Thyroid gland (tissue), 4 donors: ENCODE data around the gene GDF11. TPM values are rescaled to one million over a fixed set of nuclear protein-coding genes. Genes with fewer than 3 reads are reported as not detected.

ENCODE experiments used
- DNase-seq, 2 donors: peaks; one replicate each; pipeline ENCODE4 v3.0.0-alpha.2; 2019
- H3K27ac ChIP-seq, 3 donors: fragments of 200-600 bp; sonication (generic); 1 replicate in 2 of 3; 2 replicates in 1 of 3; pipeline ENCODE4 v1.5.1; 2016 to 2019; ENCODE audit warnings: mild to moderate bottlenecking in 1 of 3, moderate library complexity in 1 of 3
- H3K27me3 ChIP-seq: fragments of 200-600 bp; sonication (generic); one replicate; pipeline ENCODE4 v1.5.1; 2019
- H3K36me3 ChIP-seq, 2 donors: fragments of 200-600 bp; sonication (generic); one replicate each; pipeline ENCODE4 v1.5.1; 2016 to 2019
- H3K4me1 ChIP-seq, 2 donors: fragments of 200-600 bp; sonication (generic); one replicate each; pipeline ENCODE4 v1.5.1; 2017 to 2019
- H3K4me3 ChIP-seq, 3 donors: fragments of 200-600 bp; sonication (generic); replicated peaks in 1 of 3; 1 replicate in 2 of 3; 2 replicates in 1 of 3; pipeline ENCODE4 v1.5.1; 2016; ENCODE audit warnings: mild to moderate bottlenecking in 1 of 3
- H3K9me3 ChIP-seq: fragments of 200-600 bp; sonication (generic); one replicate; pipeline ENCODE4 v1.5.1; 2017
- POLR2A ChIP-seq, 2 donors: fragments of 450-650 bp; IDR thresholded peaks; one replicate each; pipeline ENCODE4 v1.6.1; 2017; ENCODE audit warnings: antibody characterized with exemption in 2 of 2, mild to moderate bottlenecking in 2 of 2, moderate library complexity in 1 of 2
- WGBS, 2 donors: methylation state at CpG; one replicate each; pipeline ENCODE4 v1.1.5; 2017; 5-methylcytosine and 5-hydroxymethylcytosine counted together
- intact Hi-C: fragments of 100-400 bp; cut with DNase I; formaldehyde crosslinking; loops from one replicate; pipeline ENCODE4 v1.15.1; 2023
- total RNA-seq, 4 donors: library from RNA; depleted of rRNA; stranded (reverse); fragments of >200 nt; gene quantifications; one replicate each; pipeline ENCODE4 v1.2.3, GENCODE V29; 2016
- TF ChIP-seq, protein P1 (sequence below), 6 experiments: fragments of 200-600 bp in 3 of 6; fragments of 450-650 bp in 3 of 6; sonication (generic) in 3 of 6; IDR thresholded peaks; one replicate each; pipeline ENCODE4 v1.5.1; 2016 to 2019; ENCODE audit warnings: antibody characterized with exemption in 6 of 6, mild to moderate bottlenecking in 2 of 6, inconsistent platforms in 1 of 6, moderate library complexity in 1 of 6

GDF11 gene
- total RNA-seq, 4 donors from 2014 or later, result 4.8 to 7.5 (median 6.7) TPM

DNA sequence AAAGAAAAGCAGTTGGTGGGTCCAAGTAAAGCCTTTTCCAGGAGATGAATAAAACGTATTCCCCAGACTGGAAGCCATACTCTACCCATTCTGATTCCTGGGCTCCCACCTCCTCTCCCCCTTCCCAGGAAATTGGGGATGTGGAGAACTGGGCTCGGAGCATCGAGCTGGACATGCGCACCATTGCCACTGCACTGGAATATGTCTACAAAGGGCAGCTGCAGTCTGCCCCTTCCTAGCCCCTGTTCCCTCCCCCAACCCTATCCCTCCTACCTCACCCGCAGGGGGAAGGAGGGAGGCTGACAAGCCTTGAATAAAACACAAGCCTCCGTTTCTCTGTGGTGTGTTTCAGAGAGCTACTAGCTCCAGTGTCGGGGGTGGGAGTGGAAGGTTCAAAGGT is 23.6 kb upstream of the GDF11 start:
- TF ChIP-seq POLR2A (IDR thresholded peaks at IDR 0.05), result no peak
- TF ChIP-seq, protein P1, sequence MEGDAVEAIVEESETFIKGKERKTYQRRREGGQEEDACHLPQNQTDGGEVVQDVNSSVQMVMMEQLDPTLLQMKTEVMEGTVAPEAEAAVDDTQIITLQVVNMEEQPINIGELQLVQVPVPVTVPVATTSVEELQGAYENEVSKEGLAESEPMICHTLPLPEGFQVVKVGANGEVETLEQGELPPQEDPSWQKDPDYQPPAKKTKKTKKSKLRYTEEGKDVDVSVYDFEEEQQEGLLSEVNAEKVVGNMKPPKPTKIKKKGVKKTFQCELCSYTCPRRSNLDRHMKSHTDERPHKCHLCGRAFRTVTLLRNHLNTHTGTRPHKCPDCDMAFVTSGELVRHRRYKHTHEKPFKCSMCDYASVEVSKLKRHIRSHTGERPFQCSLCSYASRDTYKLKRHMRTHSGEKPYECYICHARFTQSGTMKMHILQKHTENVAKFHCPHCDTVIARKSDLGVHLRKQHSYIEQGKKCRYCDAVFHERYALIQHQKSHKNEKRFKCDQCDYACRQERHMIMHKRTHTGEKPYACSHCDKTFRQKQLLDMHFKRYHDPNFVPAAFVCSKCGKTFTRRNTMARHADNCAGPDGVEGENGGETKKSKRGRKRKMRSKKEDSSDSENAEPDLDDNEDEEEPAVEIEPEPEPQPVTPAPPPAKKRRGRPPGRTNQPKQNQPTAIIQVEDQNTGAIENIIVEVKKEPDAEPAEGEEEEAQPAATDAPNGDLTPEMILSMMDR (IDR thresholded peaks at IDR 0.05), result no peak
- 81 to 91% methylated on average over 6 to 7 of the region's 7 CpGs for WGBS, 2 donors
- intact Hi-C loops, result no loop called here
- peak overlapping the region in 2 of 3 donors; percentile 11 to 41 for H3K27ac ChIP-seq
- H3K4me3 ChIP-seq, result no peak overlapping the region
- H3K36me3 ChIP-seq, result peaks cover 4% of the 10 kb centered on the region in 2 donors
- H3K27me3 ChIP-seq, result no peaks in the 10 kb centered on the region
- peaks cover 36 to 57% of the 10 kb centered on the region in 2 donors for H3K4me1 ChIP-seq
- no peak for DNase-seq
- H3K9me3 ChIP-seq, result no peaks in the 10 kb centered on the region

DNA sequence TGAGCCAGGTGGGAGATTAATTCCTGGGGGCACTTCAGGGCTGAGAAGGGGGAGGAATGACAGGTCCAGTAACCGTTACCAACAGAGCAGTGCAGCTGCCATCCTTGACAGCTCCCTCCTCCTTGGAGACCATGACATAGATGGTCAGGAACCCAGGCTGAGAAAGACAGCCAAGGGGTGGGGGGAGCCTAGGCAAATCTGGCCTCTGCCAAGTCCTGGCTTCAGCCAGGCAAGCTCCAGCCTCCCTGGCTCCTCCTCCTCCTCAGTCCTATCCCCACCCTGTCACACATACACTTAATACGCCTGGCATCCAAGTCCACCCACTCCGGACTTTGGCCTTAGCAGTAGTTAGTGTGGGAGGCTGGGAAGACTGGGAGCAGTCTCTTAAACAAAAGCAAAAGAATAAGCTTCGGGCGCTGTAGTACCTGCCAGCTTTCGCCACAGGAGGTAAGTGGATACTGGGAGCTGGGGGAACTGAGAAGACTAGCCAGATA is 22.8 kb upstream of the GDF11 start, which contains the start of gene RDH5:
TSS of gene RDH5 (plus strand) at position 323 of the 494 bp plus-strand sequence. CDS start 792 bp downstream, outside the sequence.
- H3K27me3 ChIP-seq, result no peaks in the 10 kb centered on the region
- peaks cover 9 to 12% of the 10 kb centered on the region in 2 donors for H3K36me3 ChIP-seq
- H3K4me3 ChIP-seq, result no peak within 1 kb of the TSS
- peaks cover 40 to 62% of the 10 kb centered on the region in 2 donors for H3K4me1 ChIP-seq
- no peak for DNase-seq
- peak within 1 kb of the TSS in 2 of 3 donors; percentile 11 to 41 for H3K27ac ChIP-seq
- 77 to 83% methylated on average over 6 of the region's 6 CpGs for WGBS, 2 donors
- no peak for TF ChIP-seq POLR2A (IDR thresholded peaks at IDR 0.05)
- TF ChIP-seq, protein P1 (IDR thresholded peaks at IDR 0.05), result no peak
- H3K9me3 ChIP-seq, result no peaks in the 10 kb centered on the region
- intact Hi-C loops, result no loop called here

DNA sequence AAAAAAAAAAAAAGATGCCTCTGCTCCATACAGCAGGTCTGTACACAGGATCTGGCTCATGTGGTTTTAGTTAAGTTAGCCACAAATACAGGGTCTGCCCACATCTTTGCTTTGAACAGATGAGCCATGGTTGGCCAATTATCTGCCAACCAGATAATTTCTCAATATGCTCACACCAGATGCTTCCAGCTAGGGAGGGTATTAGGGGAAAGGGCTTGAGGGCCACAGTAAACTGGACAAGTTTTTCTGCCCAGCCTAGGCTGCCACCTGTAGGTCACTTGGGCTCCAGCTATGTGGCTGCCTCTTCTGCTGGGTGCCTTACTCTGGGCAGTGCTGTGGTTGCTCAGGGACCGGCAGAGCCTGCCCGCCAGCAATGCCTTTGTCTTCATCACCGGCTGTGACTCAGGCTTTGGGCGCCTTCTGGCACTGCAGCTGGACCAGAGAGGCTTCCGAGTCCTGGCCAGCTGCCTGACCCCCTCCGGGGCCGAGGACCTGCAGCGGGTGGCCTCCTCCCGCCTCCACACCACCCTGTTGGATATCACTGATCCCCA is 22.0 kb upstream of the GDF11 start:
- no peaks in the 10 kb centered on the region for H3K9me3 ChIP-seq
- H3K4me3 ChIP-seq, result no peak overlapping the region
- WGBS, 2 donors, result 44 to 73% methylated on average over 8 to 9 of the region's 9 CpGs
- H3K36me3 ChIP-seq, result peaks cover 18 to 19% of the 10 kb centered on the region in 2 donors
- intact Hi-C loops, result no loop called here
- no peak for TF ChIP-seq POLR2A (IDR thresholded peaks at IDR 0.05)
- TF ChIP-seq, protein P1 (IDR thresholded peaks at IDR 0.05), result peak in 2 of 6 experiments; percentile 3 to 36
- peak in 1 of 2 donors; percentile 38 for DNase-seq
- no peaks in the 10 kb centered on the region for H3K27me3 ChIP-seq
- H3K4me1 ChIP-seq, result peaks cover 34 to 62% of the 10 kb centered on the region in 2 donors
- H3K27ac ChIP-seq, result peak overlapping the region in 1 of 3 donors; percentile 11

DNA sequence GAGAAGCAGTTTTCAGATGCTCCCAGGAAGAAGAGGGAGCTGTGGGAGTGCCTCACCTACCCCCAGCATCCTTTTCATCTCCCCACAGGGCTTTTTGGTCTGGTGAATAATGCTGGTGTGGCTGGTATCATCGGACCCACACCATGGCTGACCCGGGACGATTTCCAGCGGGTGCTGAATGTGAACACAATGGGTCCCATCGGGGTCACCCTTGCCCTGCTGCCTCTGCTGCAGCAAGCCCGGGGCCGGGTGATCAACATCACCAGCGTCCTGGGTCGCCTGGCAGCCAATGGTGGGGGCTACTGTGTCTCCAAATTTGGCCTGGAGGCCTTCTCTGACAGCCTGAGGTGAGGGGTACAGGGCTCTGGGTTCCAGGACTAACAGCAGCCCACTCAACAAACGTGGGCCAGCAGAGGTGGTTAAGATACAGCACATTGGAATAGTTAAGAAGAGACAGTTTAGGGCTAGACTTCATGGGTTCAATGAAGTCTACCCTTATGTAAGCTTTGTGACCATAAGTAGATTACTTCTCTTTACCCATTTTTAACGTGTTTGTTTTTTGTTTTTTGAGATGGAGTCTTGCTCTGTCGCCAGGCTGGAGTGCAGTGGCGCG is 21.2 kb upstream of the GDF11 start:
- H3K27ac ChIP-seq, result peak overlapping the region in 2 of 3 donors; percentile 29 to 45
- no peak for DNase-seq
- peaks cover 33 to 67% of the 10 kb centered on the region in 2 donors for H3K4me1 ChIP-seq
- H3K4me3 ChIP-seq, result no peak overlapping the region
- H3K36me3 ChIP-seq, result peaks cover 22 to 24% of the 10 kb centered on the region in 2 donors
- intact Hi-C loops, result no loop called here
- no peaks in the 10 kb centered on the region for H3K9me3 ChIP-seq
- 72 to 80% methylated on average over 12 to 14 of the region's 14 CpGs for WGBS, 2 donors
- no peak for TF ChIP-seq POLR2A (IDR thresholded peaks at IDR 0.05)
- TF ChIP-seq, protein P1 (IDR thresholded peaks at IDR 0.05), result no peak
- no peaks in the 10 kb centered on the region for H3K27me3 ChIP-seq

DNA sequence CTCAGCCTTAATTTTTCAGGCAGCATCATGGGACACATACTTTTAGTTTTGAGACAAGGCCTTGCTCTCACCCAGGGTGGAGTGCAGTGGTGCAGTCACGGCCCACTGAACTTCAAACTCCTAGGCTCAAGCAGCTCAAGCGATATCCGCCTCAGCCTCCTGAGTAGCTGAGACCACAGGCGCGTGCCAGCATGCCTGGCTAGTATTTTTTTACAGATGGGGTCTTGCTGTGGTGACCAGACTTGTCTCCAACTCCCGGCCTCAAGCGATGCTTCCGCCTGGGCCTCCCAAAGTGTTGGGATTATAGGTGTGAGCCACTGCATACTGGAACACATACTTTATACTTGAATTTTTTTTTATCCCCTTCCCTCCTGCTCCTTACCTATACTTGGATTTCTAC is 20.0 kb upstream of the GDF11 start:
- Histone ChIP-seq H3K4me1 (peaks cover 33 to 66% of the 10 kb centered on the region in 2 donors), H3K9me3 (no peaks in the 10 kb centered on the region), H3K27ac (peak overlapping the region; percentile 45 to 65 (median 52)), H3K4me3 (no peak overlapping the region), H3K27me3 (no peaks in the 10 kb centered on the region), H3K36me3 (peaks cover 24 to 27% of the 10 kb centered on the region in 2 donors)
- TF ChIP-seq, protein P1 (IDR thresholded peaks at IDR 0.05), result no peak
- TF ChIP-seq POLR2A (IDR thresholded peaks at IDR 0.05), result no peak
- intact Hi-C loops, result no loop called here
- WGBS, 2 donors, result 27 to 56% methylated on average over 8 of the region's 8 CpGs
- DNase-seq, result peak; percentile 85 to 86
